B cell (primary cell): ENCODE results near the gene CXCL12.

Experiments
- CTCF ChIP-seq: fragments of 200-600 bp; IDR thresholded peaks from one replicate; pipeline ENCODE4 v1.8.0; 2022; ENCODE audit warnings: antibody characterized with exemption, mild to moderate bottlenecking
- EZH2 ChIP-seq: IDR thresholded peaks from 2 replicates; pipeline ENCODE4 v1.6.1; 2012; ENCODE audit warnings: borderline replicate concordance, low read depth, mild to moderate bottlenecking, moderate library complexity, low read length; ENCODE audit not compliant: insufficient read depth, poor library complexity, severe bottlenecking

GRCh38 chr10:44419790-44420549, 35.1 kb upstream of the CXCL12 start:
- TF ChIP-seq CTCF (no peak), EZH2 (no peak)
